ENCODE data around the gene JTB. TPM values are rescaled to one million over a fixed set of nuclear protein-coding genes. Genes with fewer than 3 reads are reported as not detected.
A peak's percentile ranks its signal among the peaks of the same experiment; 100 is the strongest.

JTB gene
- polyA plus RNA-seq, 1 of the 3 experiments (the other 2 are of a cell fraction) = 118 TPM

DNA sequence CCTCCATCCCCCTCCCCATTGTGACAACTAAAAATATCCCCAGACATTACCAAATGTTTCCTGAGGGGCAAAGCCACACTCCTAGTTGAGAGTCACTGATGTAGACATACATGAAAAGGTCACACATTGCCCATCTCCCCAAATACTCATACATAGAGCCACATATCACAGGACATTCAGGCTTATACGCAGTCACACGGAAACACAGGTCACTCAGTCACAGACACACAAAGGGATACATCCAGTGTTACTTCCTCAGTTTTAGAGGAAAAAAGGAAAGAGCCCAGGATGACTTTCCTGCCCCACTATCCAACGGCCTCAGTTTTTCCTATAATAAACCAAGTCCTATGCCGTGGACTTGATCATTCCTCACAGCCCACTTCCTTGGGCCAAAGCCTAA lies 16.1 kb downstream of the JTB start (continued):
- TF ChIP-seq TAF1 (IDR thresholded peaks at IDR 0.05; ENCODE audit: borderline replicate concordance, low read depth, low read length) = no peak

DNA sequence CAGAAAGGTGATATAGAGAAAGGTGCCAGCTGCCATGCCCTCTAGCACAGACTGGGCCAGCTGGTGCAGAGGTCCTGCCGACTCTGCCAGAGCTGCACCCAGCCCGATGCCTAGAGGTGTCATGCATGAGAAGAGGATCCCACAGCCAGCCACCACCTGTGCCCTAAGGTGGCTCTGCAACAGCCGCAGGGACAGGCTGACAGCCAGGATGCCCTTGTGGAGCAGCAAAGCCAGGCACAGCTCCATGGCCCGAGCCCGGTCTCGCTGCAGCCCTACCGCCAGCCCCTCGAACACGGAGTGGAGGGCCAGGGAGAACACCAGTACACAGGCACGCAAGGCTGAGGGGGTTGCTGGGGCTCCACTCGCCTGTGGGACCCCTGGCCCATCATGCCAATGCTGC lies 17.3 kb downstream of the JTB start:
- H3F3A ChIP-seq (replicated peaks; ENCODE audit: insufficient read depth) = peaks cover 20% of the 10 kb centered on the region
- H2AFZ ChIP-seq (ENCODE audit: low read depth) = no peak overlapping the region
- no peak overlapping the region for H3K4me2 ChIP-seq
- no peak overlapping the region for H3K9ac ChIP-seq
- H3K9me3 ChIP-seq = no peaks in the 10 kb centered on the region
- H3K4me1 ChIP-seq (ENCODE audit: control insufficient read depth in 1 of 2, insufficient read depth in 2 of 2, low read depth in 1 of 2, low read length in 1 of 2) = peaks cover 5 to 49% of the 10 kb centered on the region in 2 experiments; a peak in 3 of 4 replicates
- H3K79me2 ChIP-seq (ENCODE audit: insufficient read depth) = peaks cover 69% of the 10 kb centered on the region
- H3K27me3 ChIP-seq (ENCODE audit: insufficient read depth) = no peaks in the 10 kb centered on the region
- WGBS (ENCODE audit: low lambda C conversion rate) = 100% methylated on average over 1 of the region's 11 CpGs
- DNase-seq = no peak
- CTCF ChIA-PET = interaction anchor here (8.6 kb wide), 1 partner anchor 26 kb away, joined by 50 read pairs; the partner anchor contains the start of gene RAB13
- POLR2A ChIA-PET = interaction anchor here (1.8 kb wide), 1 partner anchor 37 kb away, joined by 3 read pairs; the partner anchor contains the start of gene GATAD2B
- TF ChIP-seq, protein P1, sequence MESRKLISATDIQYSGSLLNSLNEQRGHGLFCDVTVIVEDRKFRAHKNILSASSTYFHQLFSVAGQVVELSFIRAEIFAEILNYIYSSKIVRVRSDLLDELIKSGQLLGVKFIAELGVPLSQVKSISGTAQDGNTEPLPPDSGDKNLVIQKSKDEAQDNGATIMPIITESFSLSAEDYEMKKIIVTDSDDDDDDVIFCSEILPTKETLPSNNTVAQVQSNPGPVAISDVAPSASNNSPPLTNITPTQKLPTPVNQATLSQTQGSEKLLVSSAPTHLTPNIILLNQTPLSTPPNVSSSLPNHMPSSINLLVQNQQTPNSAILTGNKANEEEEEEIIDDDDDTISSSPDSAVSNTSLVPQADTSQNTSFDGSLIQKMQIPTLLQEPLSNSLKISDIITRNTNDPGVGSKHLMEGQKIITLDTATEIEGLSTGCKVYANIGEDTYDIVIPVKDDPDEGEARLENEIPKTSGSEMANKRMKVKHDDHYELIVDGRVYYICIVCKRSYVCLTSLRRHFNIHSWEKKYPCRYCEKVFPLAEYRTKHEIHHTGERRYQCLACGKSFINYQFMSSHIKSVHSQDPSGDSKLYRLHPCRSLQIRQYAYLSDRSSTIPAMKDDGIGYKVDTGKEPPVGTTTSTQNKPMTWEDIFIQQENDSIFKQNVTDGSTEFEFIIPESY (IDR thresholded peaks at IDR 0.05; ENCODE audit: borderline replicate concordance, low read depth) = no peak
- no peak for TF ChIP-seq RXRA (IDR thresholded peaks at IDR 0.05; ENCODE audit: borderline replicate concordance, low read depth)
- H3K9me2 ChIP-seq = no peaks in the 10 kb centered on the region
- peaks cover 12 to 15% of the 10 kb centered on the region in 2 experiments for H3K36me3 ChIP-seq (replicated peaks in 1 of 2; ENCODE audit: control insufficient read depth in 1 of 2, insufficient read depth in 2 of 2, low read length in 1 of 2)
- H3K4me3 ChIP-seq (ENCODE audit: low read depth in 2 of 2, low read length in 1 of 2) = no peak overlapping the region
- no peak overlapping the region for H3K27ac ChIP-seq (ENCODE audit: low read depth in 2 of 2, low read length in 1 of 2)
- H4K20me1 ChIP-seq (ENCODE audit: insufficient read depth) = peaks cover 25% of the 10 kb centered on the region

DNA sequence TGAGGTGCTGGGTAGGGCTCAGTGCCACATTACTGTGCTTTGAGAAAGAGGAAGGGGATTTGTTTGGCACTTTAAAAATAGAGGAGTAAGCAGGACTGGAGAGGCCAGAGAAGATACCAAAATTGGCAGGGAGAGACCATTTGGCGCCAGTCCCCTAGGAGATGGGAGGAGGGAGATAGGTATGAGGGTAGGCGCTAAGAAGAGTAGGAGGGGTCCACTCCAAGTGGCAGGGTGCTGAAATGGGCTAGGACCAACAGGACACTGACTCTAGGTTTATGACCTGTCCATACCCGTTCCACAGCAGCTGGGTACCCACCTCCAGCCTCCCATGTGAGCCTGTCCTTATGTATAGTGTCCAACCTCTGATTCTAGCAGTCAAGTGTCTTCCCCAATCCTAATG lies 18.0 kb downstream of the JTB start:
- peaks cover 69% of the 10 kb centered on the region for H3K79me2 ChIP-seq (ENCODE audit: insufficient read depth)
- peak overlapping the region in 1 of 2 experiments; percentile 77; a peak in 2 of 4 replicates for H3K27ac ChIP-seq (ENCODE audit: low read depth in 2 of 2, low read length in 1 of 2)
- ChIA-PET POLR2A (interaction anchor here (0.8 to 4.4 kb wide), 2 partner anchors 8 to 18 kb away, joined by 3 to 32 read pairs; partner anchors contain the start of genes CREB3L4 and JTB), CTCF (interaction anchor here (5.9 to 8.6 kb wide), 2 partner anchors 13 to 27 kb away, joined by 50 to 51 read pairs; partner anchors contain the start of genes DENND4B and RAB13)
- no peaks in the 10 kb centered on the region for H3K27me3 ChIP-seq (ENCODE audit: insufficient read depth)
- no peak overlapping the region for H3K9ac ChIP-seq
- H3K9me2 ChIP-seq = no peaks in the 10 kb centered on the region
- 95% methylated on average over 2 of the region's 3 CpGs for WGBS (ENCODE audit: low lambda C conversion rate)
- H3K4me3 ChIP-seq (ENCODE audit: low read depth in 2 of 2, low read length in 1 of 2) = no peak overlapping the region
- no peak overlapping the region for H2AFZ ChIP-seq (ENCODE audit: low read depth)
- peaks cover 5 to 56% of the 10 kb centered on the region in 2 experiments; a peak in 3 of 4 replicates for H3K4me1 ChIP-seq (ENCODE audit: control insufficient read depth in 1 of 2, insufficient read depth in 2 of 2, low read depth in 1 of 2, low read length in 1 of 2)
- H3F3A ChIP-seq (replicated peaks; ENCODE audit: insufficient read depth) = peaks cover 19% of the 10 kb centered on the region
- no peaks in the 10 kb centered on the region for H3K9me3 ChIP-seq
- peaks cover 12 to 20% of the 10 kb centered on the region in 2 experiments for H3K36me3 ChIP-seq (replicated peaks in 1 of 2; ENCODE audit: control insufficient read depth in 1 of 2, insufficient read depth in 2 of 2, low read length in 1 of 2)
- no peak for DNase-seq
- no peak for TF ChIP-seq SMC3 (IDR thresholded peaks at IDR 0.05; ENCODE audit: low read depth, low read length)
- TF ChIP-seq EP300 (IDR thresholded peaks at IDR 0.05; ENCODE audit: borderline replicate concordance in 1 of 2, low read depth in 1 of 2, low read length in 1 of 2) = no peak
- TF ChIP-seq MEF2A (IDR thresholded peaks at IDR 0.05; ENCODE audit: borderline replicate concordance, low read depth) = no peak
- TF ChIP-seq GABPA (IDR thresholded peaks at IDR 0.05; ENCODE audit: low read depth) = no peak
- no peak for TF ChIP-seq FOSL2 (IDR thresholded peaks at IDR 0.05; ENCODE audit: borderline replicate concordance, low read depth)
- TF ChIP-seq NRF1 (IDR thresholded peaks at IDR 0.05; ENCODE audit: low read depth, low read length) = no peak
- TF ChIP-seq NFIC (IDR thresholded peaks at IDR 0.05; ENCODE audit: borderline replicate concordance) = no peak
- no peak for TF ChIP-seq MXI1 (IDR thresholded peaks at IDR 0.05; ENCODE audit: low read depth, low read length)
- TF ChIP-seq, protein P2, sequence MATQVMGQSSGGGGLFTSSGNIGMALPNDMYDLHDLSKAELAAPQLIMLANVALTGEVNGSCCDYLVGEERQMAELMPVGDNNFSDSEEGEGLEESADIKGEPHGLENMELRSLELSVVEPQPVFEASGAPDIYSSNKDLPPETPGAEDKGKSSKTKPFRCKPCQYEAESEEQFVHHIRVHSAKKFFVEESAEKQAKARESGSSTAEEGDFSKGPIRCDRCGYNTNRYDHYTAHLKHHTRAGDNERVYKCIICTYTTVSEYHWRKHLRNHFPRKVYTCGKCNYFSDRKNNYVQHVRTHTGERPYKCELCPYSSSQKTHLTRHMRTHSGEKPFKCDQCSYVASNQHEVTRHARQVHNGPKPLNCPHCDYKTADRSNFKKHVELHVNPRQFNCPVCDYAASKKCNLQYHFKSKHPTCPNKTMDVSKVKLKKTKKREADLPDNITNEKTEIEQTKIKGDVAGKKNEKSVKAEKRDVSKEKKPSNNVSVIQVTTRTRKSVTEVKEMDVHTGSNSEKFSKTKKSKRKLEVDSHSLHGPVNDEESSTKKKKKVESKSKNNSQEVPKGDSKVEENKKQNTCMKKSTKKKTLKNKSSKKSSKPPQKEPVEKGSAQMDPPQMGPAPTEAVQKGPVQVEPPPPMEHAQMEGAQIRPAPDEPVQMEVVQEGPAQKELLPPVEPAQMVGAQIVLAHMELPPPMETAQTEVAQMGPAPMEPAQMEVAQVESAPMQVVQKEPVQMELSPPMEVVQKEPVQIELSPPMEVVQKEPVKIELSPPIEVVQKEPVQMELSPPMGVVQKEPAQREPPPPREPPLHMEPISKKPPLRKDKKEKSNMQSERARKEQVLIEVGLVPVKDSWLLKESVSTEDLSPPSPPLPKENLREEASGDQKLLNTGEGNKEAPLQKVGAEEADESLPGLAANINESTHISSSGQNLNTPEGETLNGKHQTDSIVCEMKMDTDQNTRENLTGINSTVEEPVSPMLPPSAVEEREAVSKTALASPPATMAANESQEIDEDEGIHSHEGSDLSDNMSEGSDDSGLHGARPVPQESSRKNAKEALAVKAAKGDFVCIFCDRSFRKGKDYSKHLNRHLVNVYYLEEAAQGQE (IDR thresholded peaks at IDR 0.05; ENCODE audit: low read depth, low read length) = no peak
- no peak for TF ChIP-seq RXRA (IDR thresholded peaks at IDR 0.05; ENCODE audit: borderline replicate concordance, low read depth)
- TF ChIP-seq TEAD4 (IDR thresholded peaks at IDR 0.05; ENCODE audit: borderline replicate concordance, insufficient read depth) = no peak
- TF ChIP-seq JUND (IDR thresholded peaks at IDR 0.05) = no peak
- no peak overlapping the region for H3K4me2 ChIP-seq
- H4K20me1 ChIP-seq (ENCODE audit: insufficient read depth) = peaks cover 33% of the 10 kb centered on the region
